Activated T-helper 2 cell treated with anti-CD3 and anti-CD28 coated beads, Interferon-gamma antibody, Interleukin-2, Interleukin-4, amounts not matched to agents 10 μg/mL and 5 μg/mL and 100 μg/mL, durations not matched to agents 14 hours and 24 hours and 36 hours (primary cell): Measurements from ENCODE around the gene CSNK1G1. TPM values are rescaled to one million over a fixed set of nuclear protein-coding genes. Genes with fewer than 3 reads are reported as not detected.

Experiments used
- DNase-seq: peaks from one replicate; pipeline ENCODE4 v3.0.0; 2021; ENCODE audit warnings: low spot score
- H3K27ac Mint-ChIP-seq: one replicate; pipeline ENCODE4 v1.8.0; 2021; ENCODE audit warnings: mixed read lengths
- H3K27me3 Mint-ChIP-seq: one replicate; pipeline ENCODE4 v1.8.0; 2021; ENCODE audit warnings: low read depth, mixed read lengths
- H3K36me3 Mint-ChIP-seq: one replicate; pipeline ENCODE4 v1.8.0; 2021; ENCODE audit warnings: low read depth, mixed read lengths
- H3K4me1 Mint-ChIP-seq: one replicate; pipeline ENCODE4 v1.8.0; 2021; ENCODE audit warnings: low read depth, mixed read lengths
- H3K4me3 Mint-ChIP-seq: one replicate; pipeline ENCODE4 v1.8.0; 2021; ENCODE audit warnings: low read depth, mild to moderate bottlenecking, moderate library complexity, mixed read lengths
- H3K9me3 Mint-ChIP-seq: one replicate; pipeline ENCODE4 v1.8.0; 2021; ENCODE audit warnings: mixed read lengths
- intact Hi-C: fragments of 100-400 bp; cut with micrococcal nuclease; formaldehyde crosslinking; loops from one replicate; pipeline ENCODE4 v1.15.1; 2023
- total RNA-seq: library from RNA; stranded (reverse); gene quantifications from 2 replicates; pipeline ENCODE4 v1.2.3, GENCODE V29; 2022

Gene CSNK1G1
- total RNA-seq, 1 donor from 2014 or later: 31.8 TPM

- no peaks in the 10 kb centered on the region for H3K9me3 Mint-ChIP-seq
- H3K27ac Mint-ChIP-seq: no peak overlapping the region
- peaks cover 8% of the 10 kb centered on the region for H3K4me1 Mint-ChIP-seq
- no peak for DNase-seq
- no peaks in the 10 kb centered on the region for H3K27me3 Mint-ChIP-seq
- no peak overlapping the region for H3K4me3 Mint-ChIP-seq
- intact Hi-C loops: no loop called here
- H3K36me3 Mint-ChIP-seq: peaks cover 8% of the 10 kb centered on the region
Observed at GRCh38 chr15:64314456-64314855, 41.5 kb downstream of the CSNK1G1 start.

- Mint-ChIP-seq H3K36me3 (peaks cover 15% of the 10 kb centered on the region), H3K4me3 (no peak overlapping the region), H3K9me3 (no peaks in the 10 kb centered on the region), H3K4me1 (peaks cover 8% of the 10 kb centered on the region), H3K27me3 (no peaks in the 10 kb centered on the region), H3K27ac (no peak overlapping the region)
- intact Hi-C loops: no loop called here
- DNase-seq: no peak
Observed at GRCh38 chr15:64311566-64311965, 44.4 kb downstream of the CSNK1G1 start.

- Mint-ChIP-seq H3K27ac (no peak overlapping the region), H3K27me3 (no peaks in the 10 kb centered on the region), H3K36me3 (peaks cover 21% of the 10 kb centered on the region), H3K4me1 (peaks cover 15% of the 10 kb centered on the region), H3K9me3 (no peaks in the 10 kb centered on the region), H3K4me3 (no peak overlapping the region)
- no peak for DNase-seq
- intact Hi-C loops: no loop called here
Observed at GRCh38 chr15:64310036-64310435, 45.9 kb downstream of the CSNK1G1 start.

GRCh38 chr15:64305261-64305660 is 50.7 kb downstream of the CSNK1G1 start:
- Mint-ChIP-seq H3K27ac (no peak overlapping the region), H3K27me3 (no peaks in the 10 kb centered on the region), H3K4me1 (peaks cover 12% of the 10 kb centered on the region), H3K9me3 (no peaks in the 10 kb centered on the region), H3K4me3 (no peak overlapping the region), H3K36me3 (peaks cover 22% of the 10 kb centered on the region)
- intact Hi-C loops: no loop called here
- no peak for DNase-seq

GRCh38 chr15:64289550-64289949 is 66.4 kb downstream of the CSNK1G1 start:
- Mint-ChIP-seq H3K36me3 (peaks cover 12% of the 10 kb centered on the region), H3K27ac (no peak overlapping the region), H3K27me3 (no peaks in the 10 kb centered on the region), H3K4me3 (no peak overlapping the region), H3K4me1 (peaks cover 7% of the 10 kb centered on the region), H3K9me3 (no peaks in the 10 kb centered on the region)
- intact Hi-C loops: no loop called here
- DNase-seq: no peak

GRCh38 chr15:64288999-64289398 is 67.0 kb downstream of the CSNK1G1 start:
- no peaks in the 10 kb centered on the region for H3K9me3 Mint-ChIP-seq
- no peak for DNase-seq
- H3K36me3 Mint-ChIP-seq: peaks cover 14% of the 10 kb centered on the region
- H3K27me3 Mint-ChIP-seq: no peaks in the 10 kb centered on the region
- no peak overlapping the region for H3K4me3 Mint-ChIP-seq
- H3K4me1 Mint-ChIP-seq: peaks cover 9% of the 10 kb centered on the region
- intact Hi-C loops: no loop called here
- no peak overlapping the region for H3K27ac Mint-ChIP-seq

- Mint-ChIP-seq H3K27ac (no peak overlapping the region), H3K27me3 (no peaks in the 10 kb centered on the region), H3K4me1 (peaks cover 9% of the 10 kb centered on the region), H3K9me3 (no peaks in the 10 kb centered on the region), H3K4me3 (no peak overlapping the region), H3K36me3 (peaks cover 17% of the 10 kb centered on the region)
- intact Hi-C loops: no loop called here
- DNase-seq: no peak
Observed at GRCh38 chr15:64288577-64288976, 67.4 kb downstream of the CSNK1G1 start.

- Mint-ChIP-seq H3K9me3 (no peaks in the 10 kb centered on the region), H3K27ac (no peak overlapping the region), H3K27me3 (no peaks in the 10 kb centered on the region), H3K4me1 (peaks cover 8% of the 10 kb centered on the region), H3K4me3 (no peak overlapping the region), H3K36me3 (peaks cover 13% of the 10 kb centered on the region)
- intact Hi-C loops: no loop called here
- no peak for DNase-seq
Observed at GRCh38 chr15:64287953-64288352, 68.0 kb downstream of the CSNK1G1 start.

- no peak for DNase-seq
- no peaks in the 10 kb centered on the region for H3K9me3 Mint-ChIP-seq
- H3K36me3 Mint-ChIP-seq: peaks cover 19% of the 10 kb centered on the region
- intact Hi-C loops: no loop called here
- no peak overlapping the region for H3K4me3 Mint-ChIP-seq
- no peaks in the 10 kb centered on the region for H3K27me3 Mint-ChIP-seq
- H3K27ac Mint-ChIP-seq: no peak overlapping the region
- H3K4me1 Mint-ChIP-seq: peaks cover 10% of the 10 kb centered on the region
Observed at GRCh38 chr15:64286473-64286872, 69.5 kb downstream of the CSNK1G1 start.

GRCh38 chr15:64285871-64286270 is 70.1 kb downstream of the CSNK1G1 start:
- Mint-ChIP-seq H3K36me3 (peaks cover 25% of the 10 kb centered on the region), H3K27ac (no peak overlapping the region), H3K27me3 (no peaks in the 10 kb centered on the region), H3K4me3 (no peak overlapping the region), H3K4me1 (peaks cover 10% of the 10 kb centered on the region), H3K9me3 (no peaks in the 10 kb centered on the region)
- DNase-seq: no peak
- intact Hi-C loops: no loop called here

- DNase-seq: no peak
- peaks cover 10% of the 10 kb centered on the region for H3K4me1 Mint-ChIP-seq
- H3K27ac Mint-ChIP-seq: no peak overlapping the region
- H3K9me3 Mint-ChIP-seq: no peaks in the 10 kb centered on the region
- H3K27me3 Mint-ChIP-seq: no peaks in the 10 kb centered on the region
- H3K36me3 Mint-ChIP-seq: peaks cover 25% of the 10 kb centered on the region
- no peak overlapping the region for H3K4me3 Mint-ChIP-seq
- intact Hi-C loops: no loop called here
Observed at GRCh38 chr15:64285150-64285549, 70.8 kb downstream of the CSNK1G1 start.

- Mint-ChIP-seq H3K4me3 (no peak overlapping the region), H3K9me3 (no peaks in the 10 kb centered on the region), H3K27me3 (no peaks in the 10 kb centered on the region), H3K36me3 (peaks cover 25% of the 10 kb centered on the region), H3K4me1 (peaks cover 10% of the 10 kb centered on the region), H3K27ac (no peak overlapping the region)
- intact Hi-C loops: no loop called here
- no peak for DNase-seq
Observed at GRCh38 chr15:64284042-64284441, 71.9 kb downstream of the CSNK1G1 start.

- Mint-ChIP-seq H3K27ac (no peak overlapping the region), H3K27me3 (no peaks in the 10 kb centered on the region), H3K9me3 (no peaks in the 10 kb centered on the region), H3K4me1 (peaks cover 9% of the 10 kb centered on the region), H3K4me3 (no peak overlapping the region), H3K36me3 (peaks cover 24% of the 10 kb centered on the region)
- intact Hi-C loops: no loop called here
- no peak for DNase-seq
Observed at GRCh38 chr15:64282701-64283100, 73.3 kb downstream of the CSNK1G1 start.

GRCh38 chr15:64279131-64279530 is 76.8 kb downstream of the CSNK1G1 start:
- intact Hi-C loops: no loop called here
- Mint-ChIP-seq H3K4me1 (peaks cover 21% of the 10 kb centered on the region), H3K9me3 (no peaks in the 10 kb centered on the region), H3K27ac (no peak overlapping the region), H3K36me3 (peaks cover 21% of the 10 kb centered on the region), H3K27me3 (no peaks in the 10 kb centered on the region), H3K4me3 (no peak overlapping the region)
- DNase-seq: no peak
